LNCaP clone FGC (cell line): ENCODE data around the gene CCDC28A.

Experiments used
- DNase-seq: peaks from one replicate; pipeline ENCODE4 v3.0.0-alpha.2; 2011; ENCODE audit warnings: low read depth
- H3K4me3 ChIP-seq: 2 replicates; pipeline ENCODE4 v1.5.1; 2011; ENCODE audit warnings: mild to moderate bottlenecking, low read depth, low read length, control low read depth
- TF ChIP-seq, protein P1 (sequence below): IDR thresholded peaks from 2 replicates; pipeline ENCODE4 v1.5.1; 2012; ENCODE audit warnings: mild to moderate bottlenecking; ENCODE audit not compliant: control insufficient read depth, insufficient read depth; ENCODE audit errors: extremely low read depth

CCDC28A gene

DNA sequence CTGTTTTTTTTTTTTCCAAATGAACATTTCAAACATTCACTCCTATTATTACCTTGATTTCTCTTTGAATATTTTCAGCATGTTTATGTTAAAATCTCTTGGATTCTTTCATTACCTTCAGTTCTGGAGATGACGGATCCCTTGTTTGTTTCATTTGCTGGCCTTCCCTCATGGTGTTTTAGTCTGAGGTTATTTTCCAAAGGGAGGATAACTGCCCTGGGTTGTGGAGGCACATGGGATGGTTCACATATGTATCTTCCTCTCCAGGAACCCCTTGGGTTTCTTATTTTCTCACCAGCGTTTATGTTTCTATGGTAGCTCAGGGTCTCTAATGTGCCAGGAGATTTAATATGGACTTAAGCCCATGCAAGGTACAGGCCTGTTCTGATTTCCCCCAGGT, 58.6 kb downstream of the CCDC28A start:
- TF ChIP-seq, protein P1, sequence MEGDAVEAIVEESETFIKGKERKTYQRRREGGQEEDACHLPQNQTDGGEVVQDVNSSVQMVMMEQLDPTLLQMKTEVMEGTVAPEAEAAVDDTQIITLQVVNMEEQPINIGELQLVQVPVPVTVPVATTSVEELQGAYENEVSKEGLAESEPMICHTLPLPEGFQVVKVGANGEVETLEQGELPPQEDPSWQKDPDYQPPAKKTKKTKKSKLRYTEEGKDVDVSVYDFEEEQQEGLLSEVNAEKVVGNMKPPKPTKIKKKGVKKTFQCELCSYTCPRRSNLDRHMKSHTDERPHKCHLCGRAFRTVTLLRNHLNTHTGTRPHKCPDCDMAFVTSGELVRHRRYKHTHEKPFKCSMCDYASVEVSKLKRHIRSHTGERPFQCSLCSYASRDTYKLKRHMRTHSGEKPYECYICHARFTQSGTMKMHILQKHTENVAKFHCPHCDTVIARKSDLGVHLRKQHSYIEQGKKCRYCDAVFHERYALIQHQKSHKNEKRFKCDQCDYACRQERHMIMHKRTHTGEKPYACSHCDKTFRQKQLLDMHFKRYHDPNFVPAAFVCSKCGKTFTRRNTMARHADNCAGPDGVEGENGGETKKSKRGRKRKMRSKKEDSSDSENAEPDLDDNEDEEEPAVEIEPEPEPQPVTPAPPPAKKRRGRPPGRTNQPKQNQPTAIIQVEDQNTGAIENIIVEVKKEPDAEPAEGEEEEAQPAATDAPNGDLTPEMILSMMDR, result no peak
- no peak overlapping the region for H3K4me3 ChIP-seq
- DNase-seq, result no peak

DNA sequence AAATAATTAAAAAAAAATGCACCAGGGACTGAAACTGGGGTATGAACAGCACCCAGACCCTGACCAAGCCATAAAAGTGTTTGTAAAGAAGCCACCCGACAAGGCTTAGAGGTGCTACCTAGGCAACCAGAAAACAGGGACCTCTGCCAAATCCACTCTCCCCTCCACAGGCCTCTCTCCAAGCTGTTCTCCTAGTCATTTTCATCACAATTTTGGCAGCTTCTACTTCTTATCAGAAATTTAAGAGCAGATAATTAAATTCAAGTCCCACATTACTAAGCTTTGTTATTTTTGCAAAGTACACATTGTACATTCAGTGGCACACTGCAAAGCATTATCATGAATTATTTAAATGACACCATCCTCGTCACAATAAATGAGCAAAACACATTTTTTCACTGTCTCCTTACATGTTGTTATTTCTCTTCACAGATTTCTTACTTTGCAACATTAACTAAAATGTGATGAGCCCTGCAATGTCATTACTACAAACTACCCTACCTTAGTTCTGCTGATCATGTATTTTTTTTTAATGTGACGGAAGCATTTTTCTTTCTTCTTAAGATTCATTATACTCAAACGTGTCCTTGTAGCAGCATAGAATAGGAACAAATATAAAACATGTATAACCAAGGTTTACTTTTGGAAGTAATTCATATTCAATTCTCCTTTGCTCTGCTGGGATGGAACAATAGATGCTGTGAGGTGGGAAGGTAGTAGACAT, 60.4 kb downstream of the CCDC28A start:
- TF ChIP-seq, protein P1, result no peak
- no peak for DNase-seq
- no peak overlapping the region for H3K4me3 ChIP-seq

DNA sequence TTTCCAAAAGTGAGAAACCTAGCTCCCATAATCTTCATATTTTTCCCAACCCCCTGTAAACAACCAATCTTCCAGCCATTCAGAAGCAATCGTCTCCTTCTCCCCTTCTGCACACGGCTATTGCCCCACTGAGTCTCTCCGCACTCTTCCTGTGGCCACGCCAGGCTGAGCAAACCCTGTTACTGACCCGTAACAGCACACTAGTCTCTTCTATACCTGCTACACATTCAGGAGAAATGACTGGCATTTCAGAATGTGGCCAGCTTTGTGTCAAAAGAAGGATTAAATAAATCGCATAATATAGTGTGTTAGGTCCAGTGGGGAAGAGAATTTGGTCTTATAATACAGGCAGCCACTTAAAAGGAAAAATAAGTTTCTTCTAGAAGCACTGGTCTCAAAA, 63.7 kb downstream of the CCDC28A start:
- TF ChIP-seq, protein P1, result no peak
- no peak overlapping the region for H3K4me3 ChIP-seq
- no peak for DNase-seq
